ENCODE results near the gene AURKA.

DNA sequence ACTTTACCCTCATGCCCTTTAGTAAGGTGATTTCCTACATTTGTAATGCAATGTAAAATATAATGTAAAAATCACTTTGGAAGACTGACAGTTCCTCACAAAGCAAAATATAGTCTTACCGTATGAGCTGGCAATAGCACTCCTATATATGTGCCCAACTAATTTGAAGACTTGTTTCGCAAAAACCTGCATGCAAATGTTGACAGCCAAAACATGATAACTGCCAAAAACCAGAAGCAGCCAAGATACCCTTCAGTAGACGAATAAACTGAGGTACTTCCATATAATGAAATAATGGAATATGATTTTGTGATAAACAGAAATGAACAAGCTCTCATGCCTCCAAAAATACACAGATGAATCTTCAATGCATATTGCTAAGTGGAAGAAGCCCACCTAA, 13.6 kb downstream of the AURKA start:
- TF ChIP-seq CTCF (IDR thresholded peaks at IDR 0.05; ENCODE audit: low read length): no peak
- TF ChIP-seq EZH2 (optimal IDR thresholded peaks at IDR 0.05; ENCODE audit: low read depth, low read length): no peak
- TF ChIP-seq EZH2phosphoT487 (IDR thresholded peaks at IDR 0.05; ENCODE audit: low read length): no peak

Data from MM.1S (cell line).